PC-9 (cell line): ENCODE measurements around the gene MACROD2.

Experiments used
- EZH2 ChIP-seq: fragments of 200-600 bp; sonication (generic); IDR thresholded peaks from 2 replicates; pipeline ENCODE4 v1.8.0; 2017; ENCODE audit warnings: antibody characterized with exemption, low read depth
- TF ChIP-seq, protein P1 (sequence below): fragments of 200-600 bp; sonication (generic); conservative IDR thresholded peaks from 2 replicates; pipeline ENCODE4 v1.6.1; 2017; ENCODE audit warnings: mixed run types, antibody characterized with exemption, mild to moderate bottlenecking, moderate library complexity

DNA sequence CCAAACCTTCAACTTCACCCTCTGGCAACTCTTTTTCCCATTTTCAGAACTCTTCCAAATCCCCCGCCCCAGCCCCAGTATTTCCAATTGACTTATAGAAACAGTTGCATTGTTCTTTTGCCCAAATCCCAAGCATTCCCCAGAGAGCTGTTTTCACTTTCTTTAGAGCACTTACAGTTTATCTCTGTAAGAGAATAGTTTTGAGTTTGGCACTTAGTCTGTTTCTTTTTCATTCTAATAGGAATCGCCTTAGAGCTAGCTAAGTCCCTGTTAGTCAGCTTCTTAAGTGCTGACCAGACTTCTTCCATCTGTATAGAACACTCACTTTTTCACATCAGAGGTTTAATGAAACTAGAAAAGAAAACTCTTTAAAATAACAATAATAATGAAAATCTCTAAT is 716.3 kb downstream of the MACROD2 start:
- TF ChIP-seq EZH2 = no peak
- TF ChIP-seq, protein P1, sequence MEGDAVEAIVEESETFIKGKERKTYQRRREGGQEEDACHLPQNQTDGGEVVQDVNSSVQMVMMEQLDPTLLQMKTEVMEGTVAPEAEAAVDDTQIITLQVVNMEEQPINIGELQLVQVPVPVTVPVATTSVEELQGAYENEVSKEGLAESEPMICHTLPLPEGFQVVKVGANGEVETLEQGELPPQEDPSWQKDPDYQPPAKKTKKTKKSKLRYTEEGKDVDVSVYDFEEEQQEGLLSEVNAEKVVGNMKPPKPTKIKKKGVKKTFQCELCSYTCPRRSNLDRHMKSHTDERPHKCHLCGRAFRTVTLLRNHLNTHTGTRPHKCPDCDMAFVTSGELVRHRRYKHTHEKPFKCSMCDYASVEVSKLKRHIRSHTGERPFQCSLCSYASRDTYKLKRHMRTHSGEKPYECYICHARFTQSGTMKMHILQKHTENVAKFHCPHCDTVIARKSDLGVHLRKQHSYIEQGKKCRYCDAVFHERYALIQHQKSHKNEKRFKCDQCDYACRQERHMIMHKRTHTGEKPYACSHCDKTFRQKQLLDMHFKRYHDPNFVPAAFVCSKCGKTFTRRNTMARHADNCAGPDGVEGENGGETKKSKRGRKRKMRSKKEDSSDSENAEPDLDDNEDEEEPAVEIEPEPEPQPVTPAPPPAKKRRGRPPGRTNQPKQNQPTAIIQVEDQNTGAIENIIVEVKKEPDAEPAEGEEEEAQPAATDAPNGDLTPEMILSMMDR = no peak
